T-helper 2 cell treated with Interferon-gamma antibody and Interleukin-4, amounts not matched to agents 100 ng/mL and 5 ng/mL, for 36 hours (primary cell): ENCODE measurements around the gene MBP. TPM values are rescaled to one million over a fixed set of nuclear protein-coding genes. Genes with fewer than 3 reads are reported as not detected.
"Not testable (repeated sequence)": the region's sequence is repeated elsewhere in the genome, so short reads cannot be mapped to it uniquely, and the experiment has no call there.

ENCODE experiments used
- intact Hi-C: fragments of 100-400 bp; cut with micrococcal nuclease; formaldehyde crosslinking; loops from one replicate; pipeline ENCODE4 v1.15.1; 2023
- total RNA-seq: library from RNA; stranded (reverse); gene quantifications from 2 replicates; pipeline ENCODE4 v1.2.3, GENCODE V29; 2022

The MBP gene
- total RNA-seq, 1 donor from 2014 or later, result 89.5 TPM

DNA sequence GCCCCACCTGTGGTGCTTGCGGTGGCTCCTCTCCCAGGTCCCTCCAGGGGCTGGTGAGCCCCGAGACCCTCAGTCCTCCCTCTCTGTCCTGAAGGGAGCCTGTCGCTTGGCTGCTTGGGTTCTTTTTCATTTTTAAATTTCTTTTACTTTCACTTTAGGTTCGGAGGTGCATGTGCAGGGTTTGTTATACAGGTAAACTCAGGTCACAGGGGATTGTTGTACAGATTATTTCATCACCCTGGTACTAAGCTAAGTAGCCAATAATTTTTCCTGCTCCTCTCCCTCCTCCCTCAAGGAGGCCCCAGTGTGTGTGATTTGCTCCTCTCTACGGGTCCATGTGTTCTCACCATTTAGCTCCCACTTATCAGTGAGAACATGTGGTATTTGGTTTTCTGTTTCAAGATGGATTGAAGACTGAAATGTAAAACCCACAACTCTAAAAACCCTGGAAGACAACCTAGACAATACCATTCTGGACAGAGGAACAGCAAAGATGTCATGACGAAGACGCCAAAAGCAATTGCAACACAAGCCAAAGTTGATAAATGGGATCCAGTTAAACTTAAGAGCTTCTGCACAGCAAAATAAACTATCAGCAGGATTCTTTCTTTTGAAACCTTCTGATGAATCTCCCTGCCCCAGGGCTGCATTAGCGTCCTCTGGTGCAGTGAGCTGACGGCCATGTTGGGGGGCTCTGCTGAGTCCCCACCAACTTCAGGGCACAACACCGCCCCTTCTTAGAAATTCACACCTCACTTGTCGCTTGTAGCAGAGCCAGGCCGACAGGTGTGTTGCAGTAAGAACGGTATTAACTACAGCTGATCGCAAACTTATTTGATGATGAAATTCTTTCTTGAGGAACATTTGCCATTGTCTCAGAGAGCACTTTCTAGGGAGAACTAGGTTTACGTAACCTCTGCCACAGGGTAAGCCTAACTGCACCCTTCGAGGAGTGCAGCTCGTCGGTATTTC lies 174.9 kb downstream of the MBP start:
- intact Hi-C loops, result no loop called here

DNA sequence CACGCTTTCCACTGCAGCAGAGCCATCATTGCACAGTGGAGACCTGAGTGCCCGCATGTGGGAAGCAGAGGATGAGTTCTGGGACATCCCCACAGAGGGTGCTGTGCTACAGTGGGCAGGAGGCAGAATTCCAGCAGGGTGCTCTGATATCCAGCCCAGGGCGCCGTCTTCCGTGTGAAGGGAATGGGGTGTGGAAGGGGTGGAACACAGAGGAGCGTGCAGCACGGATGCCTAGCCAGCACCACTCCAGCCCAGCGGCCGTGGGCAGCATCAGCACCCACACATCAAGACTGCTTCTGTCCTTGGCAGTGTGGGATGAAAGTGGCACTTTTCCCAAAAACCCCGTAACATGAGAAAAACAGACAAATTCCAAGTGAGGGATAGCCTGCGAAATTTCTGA lies 175.9 kb downstream of the MBP start:
- intact Hi-C loops, result no loop called here

DNA sequence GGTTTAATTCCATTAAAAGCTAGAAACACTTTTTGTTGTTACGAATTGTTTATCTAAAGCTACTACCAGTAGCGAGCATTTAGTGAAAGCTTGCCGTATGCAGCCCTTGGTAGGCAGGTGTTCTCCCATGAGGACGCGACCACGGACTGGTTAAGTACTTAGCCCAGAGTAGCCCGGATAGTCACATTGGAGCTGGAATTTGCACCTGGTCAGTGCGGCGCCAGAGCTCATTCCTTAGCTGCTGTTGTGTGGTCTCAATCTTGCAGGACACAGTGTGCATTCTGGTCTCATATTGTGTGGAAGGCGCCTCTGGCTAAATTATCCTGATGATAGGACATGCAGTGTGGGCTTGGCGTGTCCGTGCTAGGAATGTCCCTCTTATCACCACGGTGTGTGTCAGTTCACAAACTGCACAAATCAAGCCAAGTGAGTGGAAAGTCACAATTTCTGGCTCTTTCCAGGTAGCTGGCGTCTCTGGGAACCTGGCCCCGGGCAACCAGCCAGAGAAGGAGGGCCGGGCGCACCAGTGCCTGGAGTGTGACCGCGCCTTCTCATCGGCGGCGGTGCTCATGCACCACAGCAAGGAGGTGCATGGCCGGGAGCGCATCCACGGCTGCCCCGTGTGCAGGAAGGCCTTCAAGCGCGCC lies 176.9 kb downstream of the MBP start:
- intact Hi-C loops, result no loop called here

DNA sequence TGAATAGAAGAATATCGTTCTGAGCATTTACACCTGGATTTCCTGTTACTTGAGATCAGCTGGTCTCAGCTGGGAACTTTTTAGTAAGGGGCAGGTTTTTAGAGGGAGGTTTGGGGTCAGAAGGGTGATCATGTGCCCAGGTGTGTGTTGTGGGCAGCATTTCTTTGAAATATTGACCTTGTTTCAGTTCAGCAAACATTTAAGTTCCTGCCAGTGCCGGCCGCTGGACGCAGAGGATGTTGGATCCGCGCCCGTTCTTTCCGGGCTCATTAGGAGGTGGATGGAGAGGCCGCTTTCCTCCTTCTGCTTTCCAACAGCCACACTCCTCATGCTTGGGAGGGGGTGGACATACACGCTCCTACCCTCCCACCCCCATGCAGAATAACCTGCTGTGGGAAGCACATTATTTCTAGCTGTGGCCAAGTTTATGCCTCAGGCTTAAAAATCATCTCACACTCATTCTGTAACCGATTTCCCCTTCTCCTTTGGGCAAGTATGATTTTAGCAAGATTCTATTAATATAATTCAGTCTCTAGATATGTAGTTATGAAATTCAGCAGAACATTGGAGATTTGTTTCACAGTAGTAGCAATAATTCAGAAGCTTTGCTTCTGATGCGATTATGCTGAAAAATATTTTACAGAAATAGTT lies 178.9 kb downstream of the MBP start:
- intact Hi-C loops, result no loop called here

DNA sequence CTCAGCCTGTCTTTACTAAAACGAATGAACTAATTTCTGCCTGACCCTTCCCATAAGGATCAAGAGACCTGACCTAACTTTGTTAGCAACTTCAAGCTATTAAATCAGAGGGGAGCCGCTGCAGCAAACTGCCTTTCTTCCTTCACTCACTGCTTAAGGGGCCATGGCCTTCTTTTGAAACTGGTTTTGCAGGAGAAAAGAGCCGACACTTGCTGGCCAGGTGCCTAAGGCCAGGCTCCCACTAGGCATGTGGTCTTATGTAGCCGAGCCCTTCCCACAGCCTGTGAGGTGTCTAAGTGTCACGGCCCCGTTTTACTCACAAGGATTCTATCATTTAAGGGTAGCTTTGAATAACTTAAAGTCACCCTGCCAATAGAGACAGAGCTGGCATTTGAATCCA lies 179.4 kb downstream of the MBP start:
- intact Hi-C loops, result no loop called here

DNA sequence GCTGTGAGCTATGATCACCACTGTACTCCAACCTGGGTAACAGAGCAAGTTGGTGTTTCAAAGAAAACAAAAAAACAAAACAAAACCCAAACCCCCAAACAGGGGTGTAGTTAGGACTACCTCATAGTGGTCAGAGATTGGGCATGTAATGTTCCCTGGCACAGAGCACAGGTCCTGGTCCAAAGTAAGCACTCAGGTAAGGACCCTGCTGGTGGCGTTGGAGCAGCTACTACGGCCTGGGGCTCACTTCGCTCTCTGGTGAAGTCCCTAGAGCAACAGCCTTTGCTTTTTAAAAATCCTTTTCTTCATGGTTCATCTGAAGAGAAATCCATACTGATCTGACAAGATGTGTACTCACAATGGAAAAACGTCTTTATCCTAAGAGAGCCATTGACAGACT lies 179.8 kb downstream of the MBP start:
- intact Hi-C loops, result no loop called here

DNA sequence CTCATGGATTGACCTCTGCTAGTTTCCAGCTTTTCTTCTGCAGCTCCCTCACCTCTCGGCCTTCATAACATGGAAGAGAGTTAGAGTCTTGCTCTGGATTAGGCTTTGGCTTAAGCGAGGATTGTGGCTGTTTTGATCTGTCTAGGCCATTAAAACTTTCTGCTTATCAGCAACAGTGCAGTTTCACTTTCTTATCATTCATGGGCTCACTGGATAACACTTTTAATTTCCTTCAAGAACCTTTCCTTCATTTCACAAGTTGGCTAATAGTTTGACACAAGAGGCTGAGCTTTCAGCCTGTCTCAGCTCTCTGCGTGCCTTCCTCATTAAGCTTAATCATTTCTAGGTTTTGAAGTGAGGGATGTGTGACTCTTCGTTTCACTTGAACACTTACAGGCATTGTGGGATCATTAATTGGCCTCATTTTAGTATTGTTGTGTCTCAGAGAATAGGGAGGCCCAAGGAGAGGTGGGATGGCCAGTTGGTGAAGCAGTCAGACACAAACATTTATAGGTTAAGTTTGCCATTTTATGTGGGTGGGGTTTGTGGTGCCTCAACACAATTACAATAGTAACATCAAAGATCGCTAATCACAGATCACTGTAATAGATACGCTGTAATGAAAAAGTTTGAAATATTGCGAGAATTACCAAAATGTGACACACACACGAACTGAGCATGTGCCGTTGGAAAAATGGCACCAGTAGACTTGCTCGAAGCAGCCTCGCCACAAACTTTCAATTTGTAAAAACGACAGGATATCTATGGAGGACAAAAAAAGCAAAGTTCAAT lies 180.9 kb downstream of the MBP start:
- intact Hi-C loops, result no loop called here

DNA sequence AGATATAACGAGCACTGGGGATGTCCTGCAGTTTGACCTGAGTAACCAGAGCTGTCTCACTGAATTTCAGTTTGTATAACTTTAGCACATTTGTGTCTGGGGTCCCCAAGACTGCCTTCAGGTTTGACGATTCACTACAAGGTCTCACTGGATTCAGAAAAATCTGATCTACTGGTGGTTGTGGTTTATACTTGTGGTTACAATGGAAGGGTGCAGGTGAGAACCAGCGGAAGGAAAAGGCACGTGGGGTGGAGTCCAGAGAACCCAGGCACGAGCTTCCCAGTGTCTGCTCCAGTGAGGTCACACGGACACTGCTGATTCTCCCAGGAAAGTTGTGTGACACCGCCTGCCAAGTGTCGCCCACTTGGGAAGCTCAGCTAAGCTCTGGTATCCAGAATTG lies 184.2 kb downstream of the MBP start:
- intact Hi-C loops, result no loop called here

DNA sequence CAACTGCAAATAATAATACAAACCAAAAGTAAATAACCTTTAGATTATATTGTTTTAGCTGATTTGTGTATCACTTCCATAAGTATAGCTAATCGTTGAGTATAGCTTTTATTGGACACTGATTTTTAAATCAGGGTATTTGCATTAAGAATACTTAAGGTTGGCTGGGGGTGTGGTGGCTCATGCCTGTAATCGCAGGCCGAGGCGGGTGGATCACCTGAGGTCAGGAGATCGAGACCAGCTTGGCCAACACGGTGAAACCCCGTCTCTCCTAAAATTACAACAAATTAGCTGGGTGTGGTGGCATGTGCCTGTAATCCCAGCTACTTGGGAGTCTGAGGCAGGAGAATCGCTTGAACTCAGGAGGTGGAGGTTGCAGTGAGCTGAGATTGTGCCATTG lies 188.2 kb downstream of the MBP start:
- intact Hi-C loops, result not testable (repeated sequence)

DNA sequence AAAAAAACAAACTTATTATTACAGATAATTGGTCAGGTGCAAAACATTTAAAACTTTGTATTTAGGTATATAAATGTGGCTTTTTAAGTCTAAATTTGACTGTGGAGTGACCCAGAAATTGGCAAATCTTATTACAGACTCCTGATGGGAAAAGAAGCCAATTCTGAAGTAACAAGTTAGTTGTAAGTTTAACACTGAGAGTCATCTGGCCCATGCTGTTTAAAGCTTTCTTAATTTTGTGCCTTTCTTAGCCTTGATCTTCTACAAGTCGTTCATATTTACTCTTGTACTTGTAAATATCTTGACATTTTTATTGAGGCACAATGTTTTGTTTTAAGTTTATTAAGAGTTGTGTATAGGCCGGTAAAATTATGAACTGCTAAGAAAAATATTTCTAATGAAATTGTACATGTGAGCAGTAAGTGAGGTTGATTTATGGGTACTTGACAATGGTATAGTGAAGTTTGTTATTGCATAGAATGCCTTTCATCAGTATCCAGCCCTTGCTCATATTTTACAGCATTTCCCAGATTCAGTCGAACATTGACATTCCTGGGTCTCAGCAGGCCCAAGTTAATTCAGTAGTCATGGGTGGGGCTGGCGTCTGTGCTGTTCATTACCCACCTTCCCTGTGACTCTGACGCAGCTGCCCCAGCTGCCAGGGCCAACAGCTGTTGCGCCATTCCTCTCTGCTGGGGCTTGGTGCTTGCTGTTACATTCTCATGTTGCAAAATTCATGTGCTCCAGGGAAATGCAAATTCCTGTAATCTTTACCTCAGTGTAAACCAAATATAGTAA lies 188.8 kb downstream of the MBP start:
- intact Hi-C loops, result no loop called here

DNA sequence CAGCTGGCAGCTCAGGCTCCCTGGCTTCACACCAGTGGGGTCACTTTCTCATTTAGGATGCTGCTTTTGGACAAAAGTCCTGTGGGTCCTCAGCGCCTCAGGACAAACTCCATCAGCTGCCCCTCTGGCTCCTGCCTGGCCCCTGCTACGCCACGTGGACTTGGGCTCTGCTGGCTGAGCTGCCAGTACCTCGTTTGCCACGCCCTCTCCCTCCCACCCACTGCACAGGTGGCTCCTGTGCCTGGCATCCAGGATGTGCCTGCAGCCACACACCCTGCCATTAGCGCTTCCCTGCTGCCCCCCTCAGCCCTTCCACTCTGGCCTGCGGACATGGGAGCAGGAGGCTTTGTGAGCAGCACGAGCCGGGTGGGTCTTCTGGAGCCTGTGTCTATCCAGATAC lies 191.3 kb downstream of the MBP start:
- intact Hi-C loops, result no loop called here

DNA sequence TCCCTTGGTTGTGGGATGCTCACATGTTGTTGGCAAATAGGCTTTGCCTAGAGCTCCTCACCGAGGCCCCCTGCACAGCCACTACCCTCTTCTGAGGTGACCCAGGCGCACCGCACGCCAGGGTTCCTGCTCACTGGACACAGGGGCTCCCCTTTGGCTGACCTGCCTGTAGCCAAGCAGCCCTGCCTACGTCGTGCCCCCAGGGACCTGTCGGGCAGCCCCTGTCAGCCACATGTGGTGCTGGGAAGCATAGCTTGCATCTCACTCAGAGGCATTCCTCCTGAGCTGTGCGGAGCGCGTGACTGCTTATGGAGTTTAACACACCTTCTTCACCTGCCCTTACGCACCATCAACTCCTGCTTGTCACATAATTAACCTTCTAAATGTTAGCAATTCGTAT lies 194.0 kb downstream of the MBP start:
- intact Hi-C loops, result no loop called here

DNA sequence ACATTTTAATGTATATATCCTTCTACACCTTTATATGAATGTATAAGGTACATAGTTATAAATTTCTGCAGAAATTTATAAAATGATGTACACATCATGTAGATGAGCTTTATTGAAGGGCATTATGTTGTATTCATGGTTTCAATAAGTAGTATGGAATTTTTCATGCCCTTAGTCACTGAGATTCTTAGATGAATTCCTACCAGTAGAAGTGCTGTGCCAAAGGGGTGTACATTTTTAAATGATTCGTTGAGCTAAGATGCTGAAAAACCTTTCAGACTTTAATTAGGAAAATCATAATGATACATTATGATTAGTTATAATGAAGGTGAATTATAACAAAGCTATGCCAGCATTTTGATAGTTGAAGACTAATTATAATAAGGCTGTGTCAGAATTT lies 195.0 kb downstream of the MBP start:
- intact Hi-C loops, result no loop called here

DNA sequence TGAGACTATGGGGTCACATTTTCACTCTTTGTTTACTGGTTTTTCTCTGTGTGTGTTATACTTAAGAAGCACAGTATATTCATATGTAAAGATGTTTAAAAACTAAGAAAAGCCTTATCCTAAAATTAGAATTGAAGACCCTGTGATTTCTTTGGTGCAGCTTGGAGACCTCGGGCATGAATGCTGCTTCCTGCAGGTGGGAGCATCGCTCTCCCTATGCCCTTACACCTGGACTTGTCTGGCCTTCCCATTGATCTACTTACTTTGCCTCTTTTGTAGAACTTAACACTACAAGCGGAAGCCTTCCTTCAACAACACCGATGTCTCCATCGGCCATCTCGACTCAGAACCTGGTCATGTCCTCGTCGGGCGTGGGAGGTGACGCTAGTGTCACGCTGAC lies 195.7 kb downstream of the MBP start:
- intact Hi-C loops, result no loop called here

DNA sequence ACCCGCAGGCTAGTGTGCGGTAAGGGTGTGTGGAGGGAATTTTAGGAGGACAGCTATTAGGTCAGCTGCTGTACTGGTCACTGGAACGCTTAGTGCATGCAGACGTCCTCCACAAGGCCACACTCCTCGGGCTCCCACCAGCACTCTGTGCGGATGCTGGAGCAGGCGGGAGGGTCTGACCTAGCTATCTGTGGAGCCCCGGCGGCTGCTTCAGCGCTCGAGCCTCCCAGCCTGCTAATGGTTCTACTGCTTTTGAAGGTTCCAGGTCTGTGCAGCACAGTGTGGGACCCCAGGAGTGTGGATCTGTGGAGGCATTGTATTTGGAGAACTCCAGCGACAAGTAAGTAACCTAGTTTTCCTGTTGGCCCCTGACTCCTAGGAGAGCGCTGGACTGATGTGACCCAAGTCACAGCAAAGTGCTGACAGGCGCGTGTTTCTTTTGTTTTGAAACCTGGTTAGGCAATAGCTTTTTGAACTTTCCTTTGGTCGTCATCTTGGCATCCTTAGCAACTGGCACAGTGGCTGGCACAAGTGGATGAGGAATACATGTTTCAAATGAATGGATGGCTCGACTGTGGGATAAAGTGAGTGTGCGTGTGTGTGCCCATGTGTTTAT lies 196.8 kb downstream of the MBP start:
- intact Hi-C loops, result no loop called here

DNA sequence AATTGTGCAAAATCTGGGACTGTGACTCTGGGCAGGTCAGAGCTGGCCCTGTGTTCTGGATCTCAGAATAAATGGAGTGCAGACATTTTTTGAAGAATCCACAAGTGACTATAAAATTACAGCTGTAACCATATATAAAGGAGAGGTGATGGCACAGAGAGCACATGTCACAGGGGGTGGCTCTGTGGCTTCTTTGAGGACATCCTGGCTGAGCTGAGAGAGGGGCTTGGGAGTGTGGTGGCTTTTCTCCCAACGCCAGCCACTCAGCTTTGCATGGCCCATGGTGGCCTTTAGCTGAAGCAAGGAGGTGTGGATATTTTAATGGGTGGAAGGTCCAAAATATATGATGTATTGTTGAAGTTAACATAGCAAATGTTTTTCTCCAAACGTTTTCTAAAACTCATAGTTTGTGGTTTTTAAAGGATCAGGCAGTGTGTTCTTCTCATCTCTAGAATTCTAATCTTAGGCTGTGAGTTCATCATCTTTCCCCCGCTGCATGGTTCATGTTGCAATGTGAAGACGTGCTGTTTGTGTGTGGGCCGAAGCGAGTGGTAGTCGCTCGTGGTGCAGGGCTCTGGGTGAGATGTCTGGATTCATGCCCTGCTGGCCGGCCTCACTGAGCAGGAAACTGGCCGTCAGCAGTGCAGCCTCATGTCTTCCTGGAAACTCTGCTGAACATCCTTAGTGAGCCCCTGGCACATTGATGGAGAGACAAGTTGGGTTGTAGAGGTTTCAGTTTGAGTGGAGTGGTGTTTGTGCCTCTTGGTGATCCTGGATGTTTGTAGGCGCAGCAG lies 200.4 kb downstream of the MBP start:
- intact Hi-C loops, result loop anchor here (1.0 kb wide), 1 partner anchor 18 kb away; no protein-coding TSS in a partner anchor

DNA sequence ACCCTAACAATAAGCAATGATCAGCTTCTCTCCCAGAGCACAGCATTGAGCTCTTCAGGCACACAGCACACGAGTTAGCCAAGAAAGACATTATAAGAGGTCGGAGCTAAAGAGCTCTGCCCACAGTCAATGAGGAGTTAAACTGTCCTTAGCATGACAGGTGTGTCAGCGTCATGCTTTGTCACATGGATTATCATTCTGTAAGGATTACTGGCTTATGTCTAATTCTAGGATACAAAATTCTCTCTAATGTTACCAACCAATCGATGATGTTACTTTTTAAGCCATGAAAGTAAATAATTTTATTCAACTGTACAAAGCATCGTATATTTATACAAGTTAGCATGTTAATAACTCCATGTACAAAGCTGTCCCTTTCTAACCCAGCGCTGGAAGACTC lies 201.4 kb downstream of the MBP start:
- intact Hi-C loops, result no loop called here
